Measurements from ENCODE around the gene CHN1.

Gene CHN1

DNA sequence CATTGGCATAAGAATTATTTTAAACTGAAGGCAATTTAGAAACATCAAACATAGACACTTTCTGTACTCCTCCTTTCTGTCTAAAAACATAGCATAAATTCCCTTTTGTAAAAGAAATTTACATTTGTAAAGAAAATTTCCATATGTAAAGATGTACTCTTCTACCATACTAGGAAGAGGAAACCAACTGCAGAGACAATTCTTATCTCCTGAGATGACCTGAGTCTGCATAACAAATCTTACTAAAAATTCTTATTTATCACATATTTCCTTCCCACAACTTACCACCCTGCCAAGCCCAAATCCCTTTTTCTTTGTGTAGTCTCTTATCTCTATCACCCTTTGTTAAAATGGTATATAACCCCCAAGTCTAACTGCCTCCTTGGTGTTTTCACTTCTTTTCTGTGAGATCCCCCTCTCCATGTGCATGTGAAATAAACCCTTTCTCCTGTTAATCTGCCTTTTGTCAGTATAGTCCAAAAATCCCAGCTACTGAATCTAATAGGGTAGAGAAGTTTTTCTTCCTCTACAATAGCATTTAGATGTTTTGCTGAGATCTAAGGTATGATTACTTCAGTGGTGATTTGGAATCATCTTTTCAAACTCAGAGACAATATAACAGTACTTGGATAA lies 81.0 kb downstream of the CHN1 start:
- FAIRE-seq: no peak

DNA sequence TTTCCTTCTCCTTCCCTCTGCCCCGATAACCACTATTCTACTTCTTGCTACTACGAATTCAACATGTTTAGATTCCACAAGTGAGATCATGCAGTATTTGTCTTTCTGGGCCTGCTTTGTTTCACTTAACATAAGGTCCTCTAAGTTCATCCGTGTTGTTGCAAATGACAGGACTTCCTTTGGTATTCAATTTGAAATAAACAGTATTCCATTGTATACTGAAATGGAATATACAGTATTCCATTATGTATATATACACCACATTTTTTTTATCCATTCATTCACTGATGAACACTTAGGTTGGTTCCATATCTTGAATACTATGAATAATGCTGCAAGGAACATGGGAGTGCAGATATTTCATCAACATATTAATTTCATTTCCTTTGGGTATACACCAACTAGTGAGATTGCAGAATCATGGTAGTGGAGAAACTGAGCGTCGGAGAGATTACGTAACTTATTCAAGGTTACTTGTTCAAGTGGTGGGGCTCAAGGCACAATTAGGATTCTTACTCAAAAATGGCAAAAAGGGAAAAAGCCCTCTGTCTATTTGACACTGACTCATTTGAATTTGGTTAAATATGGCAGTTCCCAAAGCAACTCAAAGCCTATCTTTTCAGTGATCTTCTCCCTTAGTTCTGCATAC lies 85.1 kb downstream of the CHN1 start:
- no peak for DNase-seq (ENCODE audit: low spot score)
- FAIRE-seq: no peak

More for the DNA sequence above, 81.0 kb downstream of the CHN1 start:
- DNase-seq (ENCODE audit: low spot score): no peak

DNA sequence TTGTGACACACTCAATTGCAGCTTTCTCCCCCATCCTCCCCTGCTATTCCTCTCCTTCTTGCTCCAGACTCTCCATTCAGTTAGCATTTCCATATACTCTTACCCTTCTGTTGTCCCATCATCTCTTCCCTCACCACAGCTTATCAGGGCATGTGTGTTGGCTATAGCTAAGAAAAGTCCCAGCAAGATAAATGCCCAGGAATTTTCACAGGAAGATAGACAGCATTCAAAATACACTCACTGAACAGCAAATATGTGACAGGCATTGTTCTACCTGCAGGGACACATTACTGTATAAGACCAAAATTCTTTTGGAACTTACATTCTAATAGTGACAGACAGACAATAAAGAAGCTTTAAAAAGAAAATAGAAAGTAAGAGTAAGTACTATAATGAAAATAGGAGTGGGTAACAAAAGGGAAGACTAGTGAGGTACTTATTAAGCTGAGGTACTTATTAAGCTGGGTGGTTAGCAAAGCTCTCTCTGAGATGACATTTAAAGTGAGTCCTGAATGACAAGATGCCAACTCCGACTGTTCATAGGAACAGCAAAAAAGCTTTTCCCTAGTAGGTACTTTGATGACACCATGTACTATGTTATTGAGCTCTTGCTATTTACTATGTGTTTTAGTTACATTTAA lies 86.2 kb downstream of the CHN1 start:
- FAIRE-seq (no peak), DNase-seq (ENCODE audit: low spot score) (no peak)

DNA sequence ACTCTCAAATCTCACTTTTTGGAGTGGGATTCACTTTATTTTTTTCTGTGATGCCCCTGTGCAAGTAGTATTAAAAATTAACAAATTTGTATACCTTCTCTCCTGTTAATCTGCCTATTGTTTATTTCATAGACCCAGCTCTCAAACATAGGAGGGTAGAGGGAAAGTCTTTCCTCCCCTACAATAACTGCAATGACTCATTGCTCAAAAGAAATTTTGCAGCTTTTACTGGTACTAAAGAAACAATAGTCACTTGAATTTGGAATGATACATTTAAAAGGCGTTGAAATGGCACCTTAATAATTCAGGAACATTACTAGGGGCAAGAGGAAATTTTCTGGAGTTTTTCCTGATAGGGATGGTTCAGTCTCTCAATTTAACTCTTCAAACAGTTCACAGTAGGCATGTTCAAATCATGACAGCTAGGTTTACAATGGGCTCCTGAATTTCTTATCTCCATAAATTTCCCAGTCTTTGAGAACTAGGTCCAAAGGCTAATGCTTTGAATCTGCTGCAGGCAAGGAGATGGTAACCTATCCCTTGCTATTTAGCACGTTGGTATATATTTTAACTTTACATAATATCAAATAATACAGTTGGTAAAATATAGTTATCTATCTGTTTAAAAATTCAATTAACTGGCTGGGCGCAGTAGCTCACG lies 88.8 kb downstream of the CHN1 start:
- DNase-seq (ENCODE audit: low spot score) (no peak), FAIRE-seq (no peak)

DNA sequence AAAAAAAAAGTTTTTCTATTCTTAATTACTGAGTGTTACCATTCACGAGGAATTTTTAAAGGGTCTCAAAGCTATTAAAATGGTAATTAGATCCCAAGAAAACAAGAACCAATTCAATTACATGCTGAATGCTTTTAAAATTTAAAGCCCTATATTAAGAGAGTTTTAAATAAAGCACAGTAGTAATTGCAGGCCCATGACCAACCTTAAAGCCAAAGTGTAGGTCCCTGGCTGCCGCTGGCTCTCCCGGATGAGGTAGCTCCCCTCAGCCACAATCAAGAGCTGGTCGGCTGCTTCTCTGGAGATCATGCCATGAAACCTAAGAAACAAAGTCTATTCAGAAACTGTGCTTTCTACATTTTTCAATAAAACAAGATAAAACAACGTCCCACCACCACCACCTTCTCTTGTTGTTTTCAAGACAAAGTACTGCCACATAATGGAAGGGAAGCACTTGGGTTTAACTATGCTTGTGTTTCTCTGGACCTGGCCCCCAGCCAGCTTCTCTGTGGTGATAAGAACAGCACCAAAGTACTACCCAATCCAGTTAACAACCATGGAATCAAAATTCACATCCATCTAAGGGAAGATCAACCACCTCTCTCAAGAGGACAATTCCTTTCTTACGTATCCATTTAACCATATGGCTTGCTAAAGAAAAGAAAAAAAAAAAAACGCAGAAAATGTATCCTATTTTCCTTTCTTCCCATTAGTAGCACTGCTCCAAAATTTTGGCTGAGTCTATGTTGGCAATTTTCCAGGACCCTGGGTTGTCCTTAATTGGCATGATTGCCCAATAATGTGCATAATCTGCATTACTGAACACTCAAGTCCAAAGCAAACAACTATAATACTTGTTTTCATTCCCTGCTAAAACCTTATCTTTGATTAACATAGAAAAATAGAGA lies 90.1 kb downstream of the CHN1 start:
- FAIRE-seq (no peak), DNase-seq (ENCODE audit: low spot score) (no peak)

DNA sequence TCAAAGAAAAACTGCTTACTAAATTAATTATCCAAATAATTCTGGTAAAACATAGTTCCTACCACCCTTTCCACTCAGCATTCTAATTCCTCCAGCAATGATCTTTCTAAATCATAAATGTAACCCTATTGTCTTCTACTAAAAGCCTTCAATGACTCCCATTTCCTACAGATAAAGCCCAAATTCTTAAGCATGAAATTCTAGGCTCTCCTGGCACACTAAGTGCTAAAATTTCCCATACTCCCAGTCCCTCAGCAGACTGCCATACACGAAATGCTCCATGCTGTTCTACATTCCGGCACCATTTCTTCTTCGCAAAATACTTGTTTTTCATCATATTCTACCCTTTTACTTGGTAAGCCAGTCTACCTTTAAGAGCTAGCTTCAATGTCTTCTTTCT lies 96.9 kb downstream of the CHN1 start:
- no peak for DNase-seq (ENCODE audit: low spot score)
- FAIRE-seq: no peak

DNA sequence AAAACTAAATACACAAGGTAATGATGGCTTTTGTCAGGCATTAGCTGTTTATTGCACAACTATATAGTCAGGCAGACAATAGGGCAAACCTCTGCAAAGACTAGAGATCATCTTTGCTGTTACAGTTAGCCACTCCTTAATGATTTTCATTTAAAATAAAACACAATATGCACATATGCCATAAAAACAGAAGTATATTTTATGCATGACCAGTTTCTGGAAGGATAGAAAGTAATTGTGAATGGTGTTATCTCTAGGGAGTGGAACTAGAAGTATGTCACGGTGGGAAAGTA lies 102.0 kb downstream of the CHN1 start:
- FAIRE-seq: no peak
- DNase-seq (ENCODE audit: low spot score): no peak

DNA sequence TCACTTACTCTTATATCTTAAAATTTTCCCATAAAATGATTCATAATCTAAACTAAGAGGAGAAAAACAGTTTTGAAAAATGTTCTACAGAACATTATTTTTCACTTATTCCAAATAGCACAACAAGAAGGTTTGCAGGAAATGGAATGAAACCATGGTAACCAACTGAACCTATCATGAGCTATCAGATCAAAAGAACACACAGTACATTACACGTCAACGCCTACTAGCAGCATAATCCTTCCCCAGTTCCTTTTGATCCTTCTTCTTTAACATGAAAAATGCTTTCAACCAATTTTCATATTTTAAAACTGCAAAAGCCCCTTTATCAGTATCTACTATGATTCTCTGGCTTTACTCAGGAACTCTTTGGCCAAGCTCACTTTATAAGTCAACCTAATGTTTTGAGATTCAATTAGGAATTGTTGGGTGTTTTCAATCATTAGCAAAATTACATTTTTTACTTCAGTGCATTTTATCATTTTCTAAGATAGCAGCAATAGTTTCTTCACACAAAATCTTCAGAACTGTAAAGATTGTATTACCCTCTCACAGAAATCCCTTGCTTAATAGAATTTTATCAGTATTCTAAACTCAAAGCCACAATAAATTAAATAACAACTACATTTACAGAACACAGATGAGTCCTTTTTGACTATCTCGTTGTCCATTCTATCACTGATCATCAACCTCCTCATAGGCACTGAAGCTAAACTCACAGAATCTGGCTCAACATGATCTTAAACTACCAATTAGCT lies 102.5 kb downstream of the CHN1 start:
- DNase-seq (ENCODE audit: low spot score) (no peak), FAIRE-seq (no peak)

DNA sequence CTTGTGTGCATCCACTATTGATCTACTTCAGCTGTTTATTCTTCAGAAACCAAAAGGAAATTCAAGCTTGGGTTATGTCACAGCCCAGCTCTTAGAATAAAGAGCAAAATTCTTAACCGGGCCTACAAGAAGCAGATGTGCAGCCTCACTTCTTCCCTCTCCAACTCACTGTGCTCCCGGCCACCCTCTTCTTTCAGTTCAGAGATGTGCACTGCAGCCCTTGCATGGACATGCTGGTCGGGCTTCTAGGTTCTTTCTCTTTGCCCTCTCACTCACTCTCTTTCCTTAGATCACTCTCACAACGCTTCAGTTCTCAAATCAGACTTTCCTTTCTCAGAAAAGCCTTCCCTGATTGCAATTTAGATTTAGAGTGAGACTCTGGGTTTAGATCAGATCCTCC lies 104.1 kb downstream of the CHN1 start:
- FAIRE-seq: no peak
- no peak for DNase-seq (ENCODE audit: low spot score)

DNA sequence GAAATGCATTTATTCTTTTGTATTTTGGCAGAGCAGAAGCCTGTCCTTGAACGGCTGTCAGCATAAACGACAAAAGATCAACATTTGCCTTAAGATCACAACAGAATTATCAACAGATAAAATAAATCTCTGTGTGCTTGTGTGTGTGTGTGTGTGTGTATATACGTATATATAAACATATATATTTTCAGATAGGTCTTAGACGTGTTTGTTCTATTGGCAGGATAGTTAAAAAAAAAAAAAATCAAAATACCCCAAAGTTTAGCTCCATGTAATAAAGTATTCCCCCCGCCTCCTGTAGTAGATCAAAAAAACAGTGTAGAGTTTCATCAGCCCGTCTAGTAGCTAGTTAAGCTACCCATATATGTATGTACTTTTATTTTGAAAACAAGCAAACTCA lies 107.9 kb downstream of the CHN1 start:
- no peak for DNase-seq (ENCODE audit: low spot score)
- FAIRE-seq: no peak

DNA sequence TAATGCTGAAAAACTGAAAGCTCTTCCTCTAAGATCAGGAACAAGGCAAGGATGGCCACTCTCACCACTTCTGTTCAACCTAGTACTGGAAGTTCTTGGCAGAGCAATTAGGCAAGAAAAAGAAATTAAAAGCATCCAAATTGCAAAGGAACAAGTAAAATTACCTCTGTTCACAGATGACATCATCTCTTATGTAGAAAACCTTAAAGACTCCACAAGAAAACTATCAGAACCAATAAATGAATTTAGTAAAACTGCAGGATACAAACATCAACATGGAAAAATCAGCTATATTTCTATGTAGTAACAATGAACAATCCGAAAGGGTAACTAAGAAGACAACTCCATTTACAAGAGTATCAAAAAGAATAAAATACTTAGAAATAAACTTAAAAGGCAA lies 112.2 kb downstream of the CHN1 start:
- FAIRE-seq (no peak), DNase-seq (ENCODE audit: low spot score) (no peak)

DNA sequence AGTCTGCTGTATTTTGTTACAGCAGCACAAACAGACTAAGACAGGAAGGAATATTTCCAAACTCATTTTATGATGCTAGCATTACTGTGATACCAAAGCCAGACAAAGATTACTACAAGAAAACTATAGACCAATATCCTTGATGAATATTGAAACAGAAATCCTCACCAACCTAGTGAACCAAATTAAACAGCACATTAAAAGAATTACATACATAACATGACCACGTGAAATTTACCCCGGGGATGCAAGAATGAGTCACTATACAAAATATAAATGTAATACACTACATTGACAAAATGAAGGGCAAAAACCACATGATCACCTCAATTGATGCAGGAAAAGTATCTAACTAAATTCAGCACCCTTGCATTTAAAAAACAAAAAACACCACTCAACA lies 112.6 kb downstream of the CHN1 start:
- no peak for FAIRE-seq
- no peak for DNase-seq (ENCODE audit: low spot score)

DNA sequence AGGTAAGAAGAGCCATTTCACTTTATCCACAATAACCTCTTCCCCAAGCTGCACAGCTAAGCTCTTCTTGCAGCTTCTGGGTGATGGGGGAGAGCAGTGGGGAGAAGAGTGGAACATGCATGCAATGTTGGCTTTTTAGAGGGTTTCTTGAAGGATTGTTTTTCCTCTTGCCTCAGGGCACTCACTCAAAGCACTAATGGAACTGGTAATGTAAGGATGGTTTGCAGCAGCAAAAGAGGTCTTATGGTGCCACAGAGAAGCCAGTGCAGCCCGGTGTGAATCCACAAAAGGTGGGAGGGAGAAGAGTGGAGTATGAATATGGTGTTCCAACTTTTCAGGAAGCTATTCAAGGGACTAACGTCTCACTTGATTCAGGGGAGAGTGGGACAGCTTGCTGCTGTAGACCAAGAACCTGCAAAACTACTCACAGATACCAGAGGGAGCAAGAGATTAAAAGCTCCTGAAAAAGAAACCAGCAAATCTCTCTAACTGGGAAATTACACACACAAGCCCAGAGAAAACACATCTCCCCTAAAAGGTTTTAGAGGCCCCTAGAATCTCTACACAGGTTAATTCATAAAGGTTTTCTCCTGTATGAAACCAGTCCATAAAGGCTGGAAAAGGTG lies 116.4 kb downstream of the CHN1 start:
- FAIRE-seq: no peak
- no peak for DNase-seq (ENCODE audit: low spot score)

DNA sequence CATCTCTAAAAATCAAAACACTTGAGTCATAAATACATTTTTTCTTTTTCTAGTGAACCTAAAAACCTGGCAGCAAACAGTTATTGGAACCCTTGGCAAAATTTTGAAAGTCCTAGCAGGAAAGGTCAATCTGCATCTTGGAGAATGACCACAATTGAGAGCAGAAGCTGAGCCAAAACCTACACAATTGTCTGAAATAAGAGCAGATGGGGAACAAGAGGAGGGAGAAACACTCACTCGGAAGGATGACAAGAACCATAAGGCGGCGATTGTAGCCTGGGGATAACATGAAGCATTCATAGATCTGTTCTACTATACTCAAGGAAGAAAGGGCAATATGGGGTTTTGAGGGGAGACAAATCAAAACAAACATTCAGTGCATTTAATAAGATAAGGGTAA lies 117.0 kb downstream of the CHN1 start:
- DNase-seq (ENCODE audit: low spot score) (no peak), FAIRE-seq (no peak)

DNA sequence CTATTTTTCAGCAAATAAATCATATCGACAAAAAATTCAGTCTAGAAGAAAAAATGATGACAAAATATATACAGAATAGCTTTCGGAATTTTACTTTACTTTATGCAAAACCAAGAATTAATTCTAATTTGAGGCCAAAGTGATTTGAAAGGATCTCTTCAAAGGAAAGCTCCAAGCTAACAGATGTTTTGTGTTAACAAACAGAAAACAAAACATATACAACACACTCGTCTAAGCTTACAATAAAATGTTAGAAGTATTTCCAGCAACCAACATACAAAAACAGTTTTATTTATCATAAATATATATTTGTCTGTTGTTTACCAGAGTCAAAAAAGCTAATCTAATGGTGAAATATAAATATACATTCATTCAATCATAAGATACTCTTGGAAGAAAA lies 122.8 kb downstream of the CHN1 start:
- no peak for DNase-seq (ENCODE audit: low spot score)
- FAIRE-seq: no peak

DNA sequence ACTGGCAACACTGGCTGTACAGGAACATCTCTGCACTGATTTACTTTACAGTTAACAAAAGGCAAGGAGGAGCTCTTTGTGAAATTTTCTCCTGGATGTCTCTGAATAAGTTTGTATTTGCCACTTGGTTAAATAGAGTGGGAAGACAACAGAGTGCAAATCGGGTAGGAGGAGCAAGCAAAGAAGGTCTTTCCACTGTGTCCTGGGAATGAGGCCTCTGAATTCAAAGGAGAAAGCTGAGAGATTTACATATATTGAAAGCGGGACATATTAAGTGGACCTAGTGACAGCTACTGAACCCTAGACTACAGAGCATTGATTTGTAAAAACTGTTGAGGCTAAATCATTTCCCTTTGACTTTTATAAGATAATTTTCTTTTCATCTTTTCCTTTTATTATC lies 123.5 kb downstream of the CHN1 start:
- DNase-seq (ENCODE audit: low spot score): no peak
- no peak for FAIRE-seq

DNA sequence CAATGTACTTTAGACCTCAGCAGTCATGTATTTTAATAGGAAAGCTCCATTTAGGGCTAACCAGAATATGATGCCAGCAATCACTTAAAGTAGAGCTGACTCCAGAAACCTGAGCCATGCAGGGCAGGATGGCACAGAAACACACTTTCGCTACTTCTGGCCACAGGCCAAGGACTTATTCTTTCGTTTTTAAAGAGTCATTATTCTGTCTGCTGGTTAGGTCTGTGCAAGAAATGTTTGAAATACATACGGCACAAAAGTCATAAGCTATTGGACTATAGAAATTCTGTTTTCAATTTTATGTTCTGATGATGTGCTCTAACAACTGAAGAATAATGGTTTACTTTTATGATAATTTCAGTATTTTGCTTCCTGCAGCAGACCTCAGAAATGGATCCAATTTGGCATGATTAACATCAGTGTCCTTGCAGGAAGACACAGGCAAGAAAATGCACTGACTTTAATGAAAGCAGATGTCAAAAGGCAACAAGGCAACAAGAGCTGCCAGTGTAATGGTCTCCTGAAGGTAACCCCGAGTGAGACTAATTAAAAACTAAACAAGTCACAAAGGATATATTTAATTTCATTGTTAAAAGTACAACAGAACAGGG lies 126.5 kb downstream of the CHN1 start:
- FAIRE-seq (no peak), DNase-seq (ENCODE audit: low spot score) (peak; percentile 18)

DNA sequence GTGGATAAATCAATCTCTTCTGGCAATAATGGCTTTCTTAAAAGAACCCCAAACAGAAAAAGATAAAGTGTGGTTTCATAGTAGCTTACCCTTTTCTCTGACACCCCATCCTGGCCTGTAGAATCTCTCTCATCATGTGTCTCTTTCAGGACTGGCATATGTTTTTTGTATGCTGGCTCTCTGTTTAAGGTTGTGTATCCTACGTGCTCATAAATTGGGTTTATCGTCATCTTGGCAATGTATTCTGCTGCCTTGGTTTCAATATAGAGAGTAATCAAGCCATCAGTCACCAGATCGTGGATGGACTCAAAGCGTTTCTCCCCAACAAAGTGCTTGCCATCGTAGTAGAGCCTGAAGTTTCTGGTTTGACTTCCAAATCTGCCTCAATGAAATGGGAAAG lies 127.4 kb downstream of the CHN1 start:
- FAIRE-seq (no peak), DNase-seq (ENCODE audit: low spot score) (no peak)

DNA sequence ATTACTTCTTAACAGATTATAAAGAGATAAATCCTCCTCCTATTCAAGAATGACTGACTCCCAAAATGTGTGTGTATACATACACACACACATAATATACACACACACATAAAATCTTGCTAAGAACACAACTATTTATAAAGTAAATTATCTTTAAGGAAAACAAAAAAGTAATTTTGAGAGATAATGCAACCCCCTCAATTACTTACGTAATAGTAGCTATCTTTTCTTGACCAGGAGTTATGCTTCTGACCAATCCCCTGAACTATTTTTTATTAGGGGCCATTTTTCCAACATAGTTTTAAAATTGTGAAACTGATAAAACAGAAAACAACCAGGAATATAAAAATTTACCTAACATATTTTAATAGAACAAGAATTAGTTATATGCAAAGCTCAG lies 127.9 kb downstream of the CHN1 start:
- DNase-seq (ENCODE audit: low spot score): no peak
- no peak for FAIRE-seq

DNA sequence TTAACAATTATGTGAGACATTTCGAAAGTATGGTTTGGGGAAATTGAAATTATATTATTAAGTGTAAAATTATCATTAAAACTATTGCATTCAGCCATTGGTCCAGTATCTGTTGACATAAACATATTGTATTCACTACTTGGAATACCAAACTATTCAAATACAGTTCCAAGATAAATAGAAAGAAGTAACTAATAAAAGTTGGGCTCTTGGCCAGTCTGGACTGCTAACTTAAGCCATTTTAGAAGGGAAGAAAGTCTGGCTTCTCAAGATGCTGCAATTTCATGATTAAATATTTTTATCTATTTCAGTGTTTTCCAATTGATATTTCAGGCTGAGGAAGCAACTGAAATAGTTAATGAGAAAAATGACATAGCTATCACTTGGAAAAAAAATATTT lies 131.1 kb downstream of the CHN1 start:
- no peak for FAIRE-seq
- no peak for DNase-seq (ENCODE audit: low spot score)

Measured in urothelium cell line (cell line).